ENCODE data around the gene DMAC1.

DMAC1 gene

DNA sequence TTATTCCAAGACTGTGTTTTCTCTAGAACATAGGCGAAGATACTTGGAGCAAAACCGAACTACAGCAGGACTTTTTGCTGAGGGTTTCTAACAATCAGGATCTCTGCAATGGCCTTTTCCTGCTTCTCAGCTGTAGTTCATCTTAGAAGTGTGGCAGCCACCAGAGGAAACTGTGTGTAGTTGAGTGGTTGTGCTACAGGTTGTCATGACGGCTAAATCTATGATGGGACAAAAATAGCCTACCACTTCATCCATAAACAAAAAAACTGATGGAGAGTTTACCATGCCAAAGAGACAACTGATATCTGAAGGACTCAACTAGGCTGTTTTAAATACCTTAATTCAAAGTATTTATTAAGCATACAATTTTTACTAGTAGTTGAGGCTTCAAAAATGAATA is 28.2 kb upstream of the DMAC1 start:
- no peak for DNase-seq (ENCODE audit: low read depth)
- no peak overlapping the region for H3K4me3 ChIP-seq (ENCODE audit: low read depth, low read length)
- TF ChIP-seq, protein P1, sequence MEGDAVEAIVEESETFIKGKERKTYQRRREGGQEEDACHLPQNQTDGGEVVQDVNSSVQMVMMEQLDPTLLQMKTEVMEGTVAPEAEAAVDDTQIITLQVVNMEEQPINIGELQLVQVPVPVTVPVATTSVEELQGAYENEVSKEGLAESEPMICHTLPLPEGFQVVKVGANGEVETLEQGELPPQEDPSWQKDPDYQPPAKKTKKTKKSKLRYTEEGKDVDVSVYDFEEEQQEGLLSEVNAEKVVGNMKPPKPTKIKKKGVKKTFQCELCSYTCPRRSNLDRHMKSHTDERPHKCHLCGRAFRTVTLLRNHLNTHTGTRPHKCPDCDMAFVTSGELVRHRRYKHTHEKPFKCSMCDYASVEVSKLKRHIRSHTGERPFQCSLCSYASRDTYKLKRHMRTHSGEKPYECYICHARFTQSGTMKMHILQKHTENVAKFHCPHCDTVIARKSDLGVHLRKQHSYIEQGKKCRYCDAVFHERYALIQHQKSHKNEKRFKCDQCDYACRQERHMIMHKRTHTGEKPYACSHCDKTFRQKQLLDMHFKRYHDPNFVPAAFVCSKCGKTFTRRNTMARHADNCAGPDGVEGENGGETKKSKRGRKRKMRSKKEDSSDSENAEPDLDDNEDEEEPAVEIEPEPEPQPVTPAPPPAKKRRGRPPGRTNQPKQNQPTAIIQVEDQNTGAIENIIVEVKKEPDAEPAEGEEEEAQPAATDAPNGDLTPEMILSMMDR (IDR thresholded peaks at IDR 0.05; ENCODE audit: insufficient read depth, low read depth, low read length, missing control alignments) = no peak

DNA sequence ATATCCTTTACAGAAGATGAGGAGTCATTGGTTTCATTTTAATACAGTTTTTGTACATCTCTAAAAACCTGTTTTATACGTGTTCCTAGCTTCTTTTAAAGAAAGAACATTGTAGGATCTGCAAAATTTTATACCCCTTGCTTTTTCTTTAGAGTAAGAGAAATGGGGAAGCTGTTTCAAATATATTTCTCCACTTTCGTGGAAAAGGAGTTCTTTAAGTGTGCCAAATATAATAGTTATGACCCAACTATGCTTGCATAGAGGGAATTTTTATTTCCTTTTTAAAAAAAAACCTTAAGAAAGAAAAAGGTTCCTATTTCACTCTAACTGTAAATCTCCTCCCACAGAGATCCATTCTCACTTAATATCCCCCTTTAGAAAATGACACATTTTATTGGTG is 27.5 kb upstream of the DMAC1 start:
- DNase-seq (ENCODE audit: low read depth) = no peak
- TF ChIP-seq, protein P1 (IDR thresholded peaks at IDR 0.05; ENCODE audit: insufficient read depth, low read depth, low read length, missing control alignments) = no peak
- no peak overlapping the region for H3K4me3 ChIP-seq (ENCODE audit: low read depth, low read length)

DNA sequence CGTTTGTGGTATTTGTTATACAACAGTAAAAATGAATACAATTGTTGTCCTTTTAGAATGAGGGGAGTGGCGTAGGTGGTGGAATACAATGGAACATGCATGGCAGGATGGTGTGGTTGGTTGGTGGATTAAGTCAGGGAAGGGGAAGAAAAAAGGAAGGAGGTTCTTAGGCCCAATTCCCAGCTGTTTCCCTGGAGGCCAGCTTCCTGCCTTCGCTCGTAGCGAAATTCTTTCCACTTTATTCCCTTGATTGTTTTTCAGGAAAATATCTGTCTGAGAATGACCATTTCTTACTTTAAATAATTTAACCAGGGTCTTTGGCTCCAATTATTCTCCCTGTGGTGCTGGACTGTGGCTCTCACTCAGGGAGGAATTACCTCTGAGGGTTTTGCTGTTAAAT is 24.1 kb upstream of the DMAC1 start:
- TF ChIP-seq, protein P1 (IDR thresholded peaks at IDR 0.05; ENCODE audit: insufficient read depth, low read depth, low read length, missing control alignments) = no peak
- H3K4me3 ChIP-seq (ENCODE audit: low read depth, low read length) = no peak overlapping the region
- no peak for DNase-seq (ENCODE audit: low read depth)

DNA sequence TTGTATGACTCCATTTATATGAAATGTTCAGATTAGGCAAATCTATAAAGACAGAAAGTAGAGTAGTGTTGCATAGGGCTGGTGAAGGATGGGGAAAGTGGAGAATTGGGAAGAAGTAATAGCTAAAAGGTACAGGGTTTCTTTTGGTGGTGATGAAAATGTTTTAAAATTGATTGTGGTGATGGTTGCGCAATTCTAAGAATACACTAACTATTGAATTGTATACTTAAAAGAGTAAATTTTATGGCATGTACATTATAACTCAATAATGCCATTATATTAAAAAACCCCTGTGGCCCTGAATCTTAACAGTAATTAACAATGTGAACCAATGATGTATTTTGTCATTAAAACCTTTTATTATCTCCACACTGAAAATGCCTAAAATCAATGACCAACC is 20.4 kb upstream of the DMAC1 start:
- TF ChIP-seq, protein P1 (IDR thresholded peaks at IDR 0.05; ENCODE audit: insufficient read depth, low read depth, low read length, missing control alignments) = no peak
- DNase-seq (ENCODE audit: low read depth) = no peak
- H3K4me3 ChIP-seq (ENCODE audit: low read depth, low read length) = no peak overlapping the region

- H3K4me3 ChIP-seq (ENCODE audit: low read depth, low read length) = no peak overlapping the region
- DNase-seq (ENCODE audit: low read depth) = no peak
- TF ChIP-seq, protein P1 (IDR thresholded peaks at IDR 0.05; ENCODE audit: insufficient read depth, low read depth, low read length, missing control alignments) = no peak
Measured at GRCh38 chr9:7816021-7816420, 16.4 kb upstream of the DMAC1 start.

DNA sequence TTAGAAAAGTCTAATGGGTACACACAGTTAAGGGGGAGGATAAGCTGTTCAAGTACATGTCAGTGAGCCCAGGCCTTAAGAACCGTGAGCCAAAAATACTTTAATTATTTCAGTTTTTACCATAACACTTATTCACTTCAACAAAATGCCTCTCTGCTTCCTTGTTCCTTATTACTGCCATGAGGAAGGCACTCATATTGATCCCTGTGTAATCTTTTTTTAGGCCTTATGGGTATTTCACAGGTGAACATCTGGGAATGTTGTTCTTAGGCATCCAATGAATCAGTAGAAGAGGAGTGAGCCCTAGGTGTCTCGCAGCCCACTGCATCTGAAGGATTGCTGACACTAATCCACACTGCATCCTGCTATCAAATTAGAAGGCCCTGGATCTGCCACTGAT is 13.5 kb upstream of the DMAC1 start:
- TF ChIP-seq, protein P1 (IDR thresholded peaks at IDR 0.05; ENCODE audit: insufficient read depth, low read depth, low read length, missing control alignments) = no peak
- no peak for DNase-seq (ENCODE audit: low read depth)
- no peak overlapping the region for H3K4me3 ChIP-seq (ENCODE audit: low read depth, low read length)

DNA sequence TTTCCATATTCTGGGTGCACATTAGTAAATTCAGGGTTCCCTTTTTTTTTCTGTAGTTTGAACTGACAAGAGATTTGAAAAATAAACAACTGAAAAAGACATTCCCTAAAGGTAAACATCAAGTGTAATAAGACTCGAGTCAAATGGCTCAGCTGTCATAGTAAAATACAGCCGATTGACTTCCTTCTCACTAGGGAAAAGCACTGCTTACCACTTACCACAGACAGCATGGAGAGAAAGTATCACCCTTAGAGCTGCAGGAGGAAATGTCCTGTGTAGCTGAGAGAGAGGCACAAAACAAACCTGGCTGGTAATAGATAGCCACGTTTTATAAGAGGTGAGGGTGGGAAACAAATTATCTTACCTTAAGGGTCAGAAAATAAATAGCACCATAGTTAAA is 12.1 kb upstream of the DMAC1 start:
- TF ChIP-seq, protein P1 (IDR thresholded peaks at IDR 0.05; ENCODE audit: insufficient read depth, low read depth, low read length, missing control alignments) = no peak
- no peak for DNase-seq (ENCODE audit: low read depth)
- H3K4me3 ChIP-seq (ENCODE audit: low read depth, low read length) = no peak overlapping the region

Measured in GM12865 (cell line).